Stimulated activated naive CD4-positive, alpha-beta T cell treated with Interleukin-2 at 50 U/mL for 16 hours (primary cell): ENCODE results near the gene LAT.
"Not testable (repeated sequence)": the region's sequence is repeated elsewhere in the genome, so short reads cannot be mapped to it uniquely, and the experiment has no call there.

Experiments used
- DNase-seq: peaks from one replicate; lab custom pipeline; 2025; lab: John Stamatoyannopoulos, UW

The LAT gene

GRCh38 chr16:28977703-28978662 lies 6.9 kb upstream of the LAT start:
- no peak for DNase-seq

DNA sequence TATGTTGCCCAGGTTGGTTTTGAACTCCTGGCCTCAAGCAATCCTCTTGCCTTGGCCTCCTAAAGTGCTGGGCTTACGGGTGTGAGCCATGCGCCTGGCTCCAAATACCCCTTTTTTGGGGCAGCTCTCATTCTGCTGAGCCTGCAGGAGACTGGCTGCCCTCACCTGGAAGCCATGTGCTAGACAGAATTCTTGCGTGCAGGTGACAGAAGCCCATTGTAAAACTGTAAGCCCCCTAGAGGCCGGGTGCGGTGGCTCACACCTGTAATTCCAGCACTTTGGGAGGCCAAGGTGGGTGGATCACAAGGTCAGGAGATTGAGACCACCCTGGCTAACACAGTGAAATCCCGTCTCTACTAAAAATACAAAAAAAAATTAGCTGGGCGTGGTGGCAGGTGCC lies 4.5 kb upstream of the LAT start:
- not testable (repeated sequence) for DNase-seq

DNA sequence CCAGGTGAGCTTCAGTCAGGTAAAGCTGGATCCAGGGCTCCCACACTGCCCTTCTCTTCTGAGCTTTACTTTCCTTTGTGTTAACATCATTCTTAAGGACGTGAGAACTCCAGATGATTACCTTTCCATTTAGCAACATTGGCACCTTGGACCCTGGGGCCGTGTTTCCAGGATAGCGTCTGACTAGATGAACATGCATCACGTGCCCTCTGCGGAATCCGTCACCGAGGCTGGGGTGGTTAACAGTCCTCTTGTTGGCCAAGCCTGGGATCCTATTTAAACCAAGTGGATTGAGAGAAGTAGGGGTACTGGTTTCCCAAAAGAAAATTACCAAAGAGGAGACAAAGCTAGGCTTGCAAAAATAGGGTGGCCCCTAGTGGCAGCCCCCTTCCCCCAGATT lies 3.9 kb upstream of the LAT start:
- DNase-seq: no peak

- DNase-seq: no peak
Measured at GRCh38 chr16:28981517-28981916, 3.3 kb upstream of the LAT start.

GRCh38 chr16:28982418-28982817 lies 2.4 kb upstream of the LAT start:
- DNase-seq: no peak

GRCh38 chr16:28982949-28983348 lies 1.9 kb upstream of the LAT start:
- no peak for DNase-seq

DNA sequence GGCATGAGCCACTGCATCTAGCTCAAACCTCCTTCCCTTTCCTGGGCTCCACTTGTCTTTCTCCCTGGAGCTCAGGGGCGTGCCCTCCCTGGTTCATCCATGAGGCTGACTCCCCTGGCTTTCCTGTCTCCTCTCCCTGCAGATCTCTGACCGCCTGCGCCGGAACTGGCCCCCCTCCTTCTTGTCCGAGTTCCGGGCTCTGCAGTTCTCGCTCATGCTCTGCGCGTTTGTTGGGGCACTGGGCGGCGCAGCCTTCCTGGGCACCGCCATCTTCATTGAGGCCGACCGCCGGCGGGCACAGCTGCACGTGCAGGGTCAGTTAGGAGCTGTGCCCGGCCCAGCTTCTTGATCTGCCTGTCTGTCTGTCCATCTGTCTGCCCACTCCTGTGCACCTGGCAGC lies 1.2 kb upstream of the LAT start:
- no peak for DNase-seq

GRCh38 chr16:28984091-28984490 lies 761 bp upstream of the LAT start:
- DNase-seq: no peak

GRCh38 chr16:28985211-28986041 lies 574 bp downstream of the LAT start:
- no peak for DNase-seq

GRCh38 chr16:28986046-28986445 lies 1.2 kb downstream of the LAT start:
- DNase-seq: no peak

DNA sequence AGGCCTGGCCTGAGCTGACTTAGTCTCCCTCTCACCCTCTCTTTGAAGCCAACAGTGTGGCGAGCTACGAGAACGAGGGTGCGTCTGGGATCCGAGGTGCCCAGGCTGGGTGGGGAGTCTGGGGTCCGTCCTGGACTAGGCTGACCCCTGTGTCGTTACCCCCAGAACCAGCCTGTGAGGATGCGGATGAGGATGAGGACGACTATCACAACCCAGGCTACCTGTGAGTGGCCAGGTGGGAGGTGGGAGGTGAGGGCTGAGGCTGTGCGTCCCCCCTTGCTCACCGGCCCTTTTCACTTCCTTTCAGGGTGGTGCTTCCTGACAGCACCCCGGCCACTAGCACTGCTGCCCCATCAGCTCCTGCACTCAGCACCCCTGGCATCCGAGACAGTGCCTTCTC lies 1.6 kb downstream of the LAT start:
- no peak for DNase-seq

DNA sequence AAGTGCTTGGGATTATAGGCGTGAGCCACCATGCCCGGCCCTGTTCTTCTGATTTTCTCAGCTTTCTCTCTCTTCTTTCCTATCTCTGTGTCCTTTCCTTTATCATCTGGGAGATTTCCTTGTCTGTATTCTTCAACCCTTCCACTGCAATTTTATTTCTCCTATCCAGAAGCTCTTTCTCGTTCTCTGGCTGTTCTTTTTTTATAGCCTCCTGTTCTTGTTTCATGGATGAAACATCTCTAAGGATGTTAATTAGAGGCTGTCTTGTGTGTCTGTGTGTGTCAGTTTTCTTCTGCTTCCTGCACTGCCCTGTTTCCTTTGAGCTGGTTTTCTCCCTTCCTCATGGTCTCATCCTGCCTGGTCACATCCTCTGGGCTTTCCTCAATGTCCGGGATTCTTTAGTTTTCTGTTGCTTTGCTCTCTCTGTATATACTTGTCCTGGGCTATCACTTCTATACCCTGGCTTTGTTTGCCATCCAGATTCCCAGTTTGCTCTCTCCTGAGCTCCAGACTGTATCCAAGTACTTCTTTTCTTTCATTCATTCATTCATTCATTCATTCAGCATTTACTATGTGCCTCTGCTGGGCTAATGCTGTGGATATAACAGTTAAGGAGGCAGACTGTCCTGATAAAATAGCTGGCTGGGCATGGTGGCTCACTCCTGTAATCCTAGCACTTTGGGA lies 2.5 kb downstream of the LAT start:
- no peak for DNase-seq

- no peak for DNase-seq
Measured at GRCh38 chr16:28989363-28989762, 4.5 kb downstream of the LAT start.

DNA sequence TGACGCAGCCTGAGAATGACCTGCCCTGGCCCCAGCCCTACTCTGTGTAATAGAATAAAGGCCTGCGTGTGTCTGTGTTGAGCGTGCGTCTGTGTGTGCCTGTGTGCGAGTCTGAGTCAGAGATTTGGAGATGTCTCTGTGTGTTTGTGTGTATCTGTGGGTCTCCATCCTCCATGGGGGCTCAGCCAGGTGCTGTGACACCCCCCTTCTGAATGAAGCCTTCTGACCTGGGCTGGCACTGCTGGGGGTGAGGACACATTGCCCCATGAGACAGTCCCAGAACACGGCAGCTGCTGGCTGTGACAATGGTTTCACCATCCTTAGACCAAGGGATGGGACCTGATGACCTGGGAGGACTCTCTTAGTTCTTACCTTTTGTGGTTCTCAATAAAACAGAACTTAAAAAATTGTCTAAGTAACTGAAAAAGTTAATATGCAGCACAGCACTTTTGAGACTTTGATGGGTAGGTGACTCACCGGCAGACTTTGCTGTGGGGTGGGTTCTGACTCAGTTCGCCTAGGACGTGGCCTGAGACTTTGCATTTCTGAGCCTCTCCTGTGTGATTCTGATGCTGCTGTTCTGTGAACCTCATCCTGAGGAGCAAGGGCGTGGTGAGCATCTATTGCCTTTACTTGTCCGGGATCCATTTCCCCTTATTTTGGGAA lies 5.7 kb downstream of the LAT start:
- peak; percentile 66 for DNase-seq

DNA sequence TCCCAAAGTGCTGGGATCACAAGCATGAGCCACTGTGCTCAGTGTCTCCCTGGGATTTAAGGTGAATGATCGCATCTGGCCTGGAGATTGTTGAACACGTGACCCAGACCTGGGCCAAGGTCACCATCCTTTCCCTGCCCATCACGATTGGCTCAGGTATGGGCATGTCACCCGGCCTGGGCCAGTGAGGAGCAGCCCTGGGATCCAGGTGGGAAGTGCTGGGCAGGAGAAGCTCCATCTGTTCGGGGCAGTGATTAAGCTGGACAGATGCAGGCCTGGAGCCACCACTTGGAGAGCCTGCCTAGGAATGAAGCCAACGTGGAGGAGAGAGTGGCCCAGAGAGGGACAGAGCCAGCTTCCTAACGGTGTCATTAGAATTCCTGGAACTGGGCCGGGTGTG lies 6.8 kb downstream of the LAT start:
- no peak for DNase-seq

DNA sequence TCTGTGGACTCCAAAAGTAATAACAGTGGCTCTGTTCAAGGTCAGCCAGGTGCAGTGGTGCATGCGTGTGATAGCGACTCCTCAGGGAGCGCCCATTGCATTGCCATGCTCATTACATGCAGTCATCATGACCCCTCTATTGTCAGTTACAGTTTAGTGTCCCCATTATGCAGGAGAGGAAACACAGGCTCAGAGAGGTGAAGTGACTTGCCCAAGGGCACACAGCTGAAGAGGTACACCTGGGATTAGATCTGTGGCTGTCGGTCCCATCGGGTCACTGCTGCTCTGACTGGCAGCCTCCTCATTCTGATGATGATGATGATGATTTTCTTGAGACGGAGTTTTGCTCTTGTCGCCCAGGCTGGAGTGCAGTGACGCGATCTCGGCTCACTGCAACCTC lies 7.6 kb downstream of the LAT start:
- no peak for DNase-seq

- DNase-seq: no peak
Measured at GRCh38 chr16:28998837-28999236, 14.0 kb downstream of the LAT start.

GRCh38 chr16:28999577-28999976 lies 14.7 kb downstream of the LAT start:
- no peak for DNase-seq

DNA sequence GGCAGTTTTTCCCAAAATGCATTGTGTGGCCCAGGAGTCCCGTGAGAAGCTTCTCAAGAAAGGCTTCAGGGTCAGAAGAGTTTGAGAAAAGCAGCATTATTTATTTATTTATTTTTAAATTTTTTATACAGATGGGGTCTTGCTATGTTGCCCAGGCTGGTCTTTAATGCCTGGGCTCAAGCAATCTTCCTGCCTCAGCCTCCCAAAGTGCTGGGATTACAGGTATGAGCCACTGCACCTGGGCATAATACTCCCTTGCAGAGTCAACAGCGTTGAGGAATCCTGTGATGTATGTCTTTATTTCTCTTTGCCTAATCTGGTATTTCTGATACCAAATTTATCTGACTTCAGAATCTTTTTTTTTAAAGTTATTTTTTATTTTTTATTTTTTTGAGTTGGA lies 15.2 kb downstream of the LAT start:
- DNase-seq: no peak

DNA sequence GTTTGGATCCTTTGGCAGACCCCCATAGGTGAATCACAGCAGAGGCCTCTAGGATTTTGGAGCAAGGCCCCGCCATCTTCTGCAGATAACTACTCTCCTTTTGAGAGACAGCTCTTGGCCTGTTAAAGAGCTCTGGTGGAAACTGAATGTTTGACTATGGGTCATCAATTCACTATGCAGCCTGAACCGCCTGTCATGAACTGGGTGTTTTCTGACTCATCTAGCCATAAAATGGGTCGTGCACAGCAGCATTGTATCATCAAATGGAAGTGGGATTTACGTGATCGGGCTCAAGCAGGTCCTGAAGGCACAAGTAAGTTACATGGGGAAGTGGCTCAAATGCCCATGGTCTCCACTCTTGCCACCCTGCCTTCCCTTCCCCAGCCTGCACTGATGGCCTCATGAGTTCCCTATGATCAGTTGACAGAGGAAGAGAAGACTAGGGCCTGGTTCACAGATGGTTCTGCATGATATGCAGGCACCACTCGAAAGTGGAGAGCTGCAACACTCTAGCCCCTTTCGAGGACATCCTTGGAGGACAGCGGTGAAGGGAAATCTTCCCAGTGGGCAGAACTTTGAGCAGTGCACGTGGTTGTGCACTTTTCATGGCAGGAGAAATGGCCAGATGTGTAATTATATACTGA lies 19.8 kb downstream of the LAT start:
- DNase-seq: not testable (repeated sequence)
